HUDEP-2 (cell line): ENCODE results near the gene RUFY1.
"Not testable (repeated sequence)": the region's sequence is repeated elsewhere in the genome, so short reads cannot be mapped to it uniquely, and the experiment has no call there.

ENCODE experiments used
- DNase-seq, 76 experiments: peaks; one replicate each; lab custom pipeline; 2025; ENCODE audit not compliant: unreplicated experiment in 76 of 76; lab: John Stamatoyannopoulos, UW

Gene RUFY1

GRCh38 chr5:179550511-179551342 is at the start of gene RUFY1:
Gene RUFY1 (plus strand): TSS chr5:179550554. CDS start chr5:179550570, 16 bp downstream.
- peak in 65 of 76 experiments; percentile 26 to 88 (median 66) for DNase-seq

DNA sequence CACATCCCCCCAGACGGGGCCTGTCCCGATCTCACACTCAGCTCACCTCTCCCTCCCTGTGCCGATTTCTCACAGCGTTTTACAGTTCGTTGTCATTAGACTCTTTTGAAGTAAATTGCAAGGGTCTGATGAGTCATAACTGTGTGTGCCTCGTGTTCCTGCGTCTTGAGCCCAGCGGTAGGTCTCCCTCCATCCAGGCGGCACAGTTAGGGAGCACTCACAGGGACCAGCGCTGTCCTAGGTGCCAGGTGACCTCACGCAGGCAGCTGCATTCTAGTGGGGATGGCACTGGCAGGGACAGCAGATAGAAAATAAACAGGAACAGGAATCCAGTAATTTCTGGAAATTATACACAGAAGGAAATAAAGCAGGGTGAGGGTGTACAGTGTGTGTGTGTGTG is 48.4 kb upstream of the RUFY1 start:
- not testable (repeated sequence) for DNase-seq

GRCh38 chr5:179502420-179502819 is 47.9 kb upstream of the RUFY1 start:
- DNase-seq = not testable (repeated sequence)

DNA sequence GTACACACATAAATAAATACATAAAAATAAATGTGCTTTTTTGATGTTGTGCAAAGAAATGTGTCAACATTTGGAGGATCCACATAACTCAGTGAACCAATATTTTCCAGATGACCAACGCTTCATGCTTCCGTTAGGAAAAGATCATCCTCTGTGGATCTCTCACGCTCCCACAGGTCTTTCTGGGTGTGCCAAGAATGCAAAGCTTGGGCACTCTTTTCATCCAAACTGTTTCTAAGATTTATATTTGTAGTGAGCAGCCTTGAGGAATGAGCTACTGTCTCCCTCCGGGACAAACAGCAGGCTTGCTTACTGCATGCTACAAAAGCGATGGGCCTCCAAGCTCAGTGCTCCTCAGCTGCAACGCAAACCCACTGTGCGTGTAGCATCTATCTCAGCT is 46.2 kb upstream of the RUFY1 start:
- no peak for DNase-seq

DNA sequence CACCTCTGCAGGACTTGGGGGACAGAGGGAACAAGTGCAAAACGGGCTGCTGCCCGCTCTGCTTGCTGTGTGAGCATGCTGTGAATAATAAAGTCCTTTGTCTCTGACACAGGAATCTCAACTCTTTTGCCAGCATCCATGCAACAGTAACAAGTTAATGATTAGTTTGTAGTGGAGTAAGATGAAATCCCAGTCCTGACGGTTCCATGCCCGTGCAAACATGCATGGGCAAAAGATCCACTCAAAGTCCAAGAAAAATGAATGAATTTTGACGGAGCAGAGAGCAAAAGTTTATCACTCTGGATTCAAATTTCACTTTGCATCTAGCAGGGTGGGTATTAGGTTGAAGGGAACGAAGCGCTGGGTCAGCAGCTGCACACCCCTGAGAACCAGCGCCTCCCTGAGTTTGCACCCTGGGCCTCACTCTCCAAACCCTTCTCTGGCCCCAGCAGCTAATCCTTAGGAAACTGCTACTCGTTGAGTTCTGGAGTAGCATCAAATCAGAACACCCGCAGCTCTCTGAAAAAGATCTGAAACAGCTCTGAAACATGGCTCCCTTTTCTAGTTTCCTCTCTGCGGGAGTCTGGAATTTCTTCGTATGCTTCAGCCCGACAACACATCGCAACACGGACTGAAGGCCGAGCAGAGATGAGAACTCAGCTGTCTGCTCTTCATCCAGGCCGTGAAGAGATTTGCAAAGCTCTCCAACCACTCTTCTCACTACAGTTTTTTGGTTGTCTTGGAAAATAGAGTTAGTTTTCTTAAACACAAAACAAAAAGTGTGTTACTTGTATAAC is 45.6 kb upstream of the RUFY1 start:
- DNase-seq = no peak

DNA sequence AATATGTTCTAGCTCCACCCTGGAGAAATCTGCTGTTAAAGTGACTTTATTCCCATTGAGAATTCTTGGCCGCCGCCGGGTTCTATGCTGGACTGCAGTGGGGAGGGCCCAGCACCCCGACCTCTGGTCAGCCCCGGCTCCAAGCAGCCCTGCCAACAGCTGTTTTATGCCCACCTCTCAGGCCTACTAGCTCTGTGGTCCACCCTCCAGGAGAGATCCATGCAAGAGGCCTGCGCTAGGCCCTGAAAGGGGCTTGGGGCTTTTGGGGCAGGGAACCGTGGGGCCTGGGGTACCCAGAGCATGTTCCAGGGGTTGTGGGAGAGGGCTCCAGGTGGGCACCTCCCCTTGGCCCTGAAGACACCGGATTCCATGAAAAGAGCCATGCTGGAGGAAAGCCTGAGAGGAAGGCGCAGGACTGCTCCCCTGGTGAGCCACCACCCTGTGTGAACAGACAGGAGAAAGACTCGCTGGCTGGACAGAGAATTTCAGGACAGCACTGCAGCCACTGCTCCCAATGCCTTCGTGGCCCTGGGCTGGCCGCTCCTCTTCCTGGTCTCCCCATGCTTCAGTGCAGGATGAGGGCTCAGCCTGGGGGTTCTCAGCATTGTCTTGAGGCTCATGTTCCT is 44.6 kb upstream of the RUFY1 start:
- DNase-seq = no peak

DNA sequence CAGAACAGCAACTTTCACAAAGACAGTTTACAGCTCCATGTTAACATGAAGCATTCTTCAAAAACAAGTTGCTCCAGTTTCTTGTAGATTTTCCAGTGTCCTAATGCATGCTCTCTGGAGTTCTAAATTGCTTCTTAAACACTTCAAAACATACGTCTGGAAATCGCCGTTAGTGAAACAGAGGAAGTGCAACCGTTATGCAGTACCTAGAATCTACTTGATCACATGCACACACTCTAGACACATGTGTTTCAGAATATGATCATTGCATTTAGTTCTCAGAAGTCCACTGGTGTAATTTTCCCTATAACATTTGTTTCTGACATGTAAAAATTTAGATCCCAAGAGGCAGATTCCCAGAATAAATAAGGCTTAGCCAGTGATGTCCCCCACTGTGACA is 41.1 kb upstream of the RUFY1 start:
- no peak for DNase-seq

DNA sequence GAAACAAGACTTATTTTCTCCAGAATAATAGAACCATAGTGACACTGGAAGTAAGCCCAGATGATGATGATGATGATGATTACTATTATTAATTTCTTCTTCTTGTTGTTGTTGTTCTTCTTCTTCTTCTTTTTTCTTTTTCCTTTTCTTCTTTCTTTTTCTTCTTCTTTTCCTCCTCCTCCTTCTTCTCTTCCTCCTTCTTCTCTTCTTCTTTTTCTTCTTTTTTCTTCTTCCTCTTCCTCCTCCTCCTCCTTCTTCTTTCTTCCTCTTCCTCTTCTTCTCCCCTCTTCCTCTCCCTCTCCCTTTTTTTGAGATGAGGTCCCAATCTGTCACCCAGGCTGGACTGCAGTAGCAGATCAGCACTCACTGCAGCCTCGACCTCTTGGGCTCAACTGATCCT is 40.5 kb upstream of the RUFY1 start:
- no peak for DNase-seq

DNA sequence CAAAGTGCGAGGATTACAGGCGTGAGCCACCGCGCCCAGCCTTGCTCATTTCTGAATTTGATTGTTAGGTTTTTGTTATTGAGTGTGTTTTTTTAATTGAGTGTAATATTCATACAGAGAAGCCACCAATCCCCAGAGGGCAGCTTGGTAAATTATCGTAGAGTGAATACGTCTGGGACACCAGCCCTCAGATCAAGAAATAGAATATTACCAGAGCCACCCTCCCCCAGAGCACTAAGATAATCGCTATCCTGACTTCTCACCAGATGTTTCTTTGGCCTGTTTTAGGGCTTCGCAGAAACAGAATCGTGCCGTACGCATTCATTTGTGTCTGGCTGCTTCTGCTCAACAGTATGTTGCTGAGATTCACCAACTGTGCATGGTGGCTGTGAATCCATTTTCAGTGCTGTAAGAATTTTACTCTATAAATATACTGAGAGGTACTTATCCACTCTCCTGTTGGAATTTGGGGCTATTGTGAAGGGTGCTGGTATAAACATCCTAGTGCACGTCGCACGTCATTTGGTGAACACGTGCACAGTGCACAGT is 37.8 kb upstream of the RUFY1 start:
- no peak for DNase-seq

GRCh38 chr5:179515501-179515900 is 34.9 kb upstream of the RUFY1 start:
- not testable (repeated sequence) for DNase-seq

- DNase-seq = no peak
Observed at GRCh38 chr5:179516221-179516620, 34.1 kb upstream of the RUFY1 start.

DNA sequence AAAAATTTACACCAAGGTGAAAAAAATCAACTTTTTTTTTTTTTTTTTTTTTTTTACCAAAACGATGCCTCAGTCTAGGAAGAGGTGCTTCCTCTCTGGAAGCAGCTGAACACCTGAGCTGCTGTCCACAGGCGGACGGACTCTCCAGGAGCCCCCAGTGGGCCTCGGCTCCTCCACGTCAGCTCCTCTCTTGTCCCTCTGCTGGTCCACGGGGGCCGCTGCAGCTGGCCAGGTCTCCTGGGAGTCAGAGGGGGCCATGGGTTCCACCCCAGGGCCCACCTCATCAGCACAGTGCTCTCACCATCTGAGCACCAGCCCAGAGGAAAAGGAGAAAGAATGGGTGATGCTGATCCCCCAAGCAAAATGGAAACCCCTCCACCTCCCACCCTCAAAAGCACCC is 32.6 kb upstream of the RUFY1 start:
- DNase-seq = not testable (repeated sequence)

DNA sequence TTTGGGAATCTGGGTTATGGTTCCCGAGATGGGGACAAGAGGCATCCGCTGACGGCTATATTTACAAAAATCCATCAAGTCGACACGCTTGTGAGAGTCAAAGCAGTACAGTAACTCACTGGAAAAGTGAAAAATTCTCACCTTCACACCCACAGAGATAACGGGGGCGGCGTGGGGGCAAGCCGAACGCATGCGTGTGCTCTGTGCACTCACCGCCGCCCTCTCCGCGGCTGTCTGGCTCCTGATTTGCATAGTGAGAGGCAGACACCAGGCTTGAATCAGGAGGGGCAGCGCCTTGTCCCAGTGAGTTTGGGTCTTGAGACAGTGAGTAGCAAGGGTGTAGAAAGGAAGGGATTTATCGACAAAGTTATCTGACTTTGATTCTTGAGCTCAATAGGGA is 32.0 kb upstream of the RUFY1 start:
- not testable (repeated sequence) for DNase-seq

DNA sequence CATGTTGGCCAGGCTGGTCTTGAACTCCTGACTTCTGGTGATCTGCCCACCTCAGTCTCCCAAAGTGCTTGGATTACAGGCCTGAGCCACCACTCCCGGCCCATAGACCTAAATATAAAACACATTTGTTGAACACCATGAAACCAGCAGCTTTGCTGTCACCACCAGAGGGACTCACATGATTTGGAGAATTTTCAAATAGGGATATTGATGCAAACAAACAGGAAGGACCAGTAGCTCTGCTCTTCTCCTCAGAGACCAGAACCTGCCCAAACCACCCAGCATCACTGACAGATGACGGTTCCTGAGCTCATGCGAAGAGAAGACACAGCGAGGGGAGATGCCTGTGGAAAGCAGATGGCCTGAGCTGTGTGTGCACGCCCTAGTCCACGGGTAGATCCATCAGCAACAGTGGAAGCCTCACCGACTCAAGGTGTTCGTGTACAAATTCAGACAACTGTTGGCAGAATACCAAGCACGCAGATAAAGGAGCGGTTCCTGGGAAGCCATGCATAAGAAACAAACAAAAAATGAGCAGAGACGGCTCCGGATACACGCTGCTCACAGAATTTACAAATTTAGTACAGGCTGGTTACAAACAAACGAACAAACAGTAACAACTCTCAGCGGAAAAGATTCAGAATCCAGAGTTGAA is 30.8 kb upstream of the RUFY1 start:
- DNase-seq = not testable (repeated sequence)

GRCh38 chr5:179522107-179522506 is 28.2 kb upstream of the RUFY1 start:
- DNase-seq = not testable (repeated sequence)

DNA sequence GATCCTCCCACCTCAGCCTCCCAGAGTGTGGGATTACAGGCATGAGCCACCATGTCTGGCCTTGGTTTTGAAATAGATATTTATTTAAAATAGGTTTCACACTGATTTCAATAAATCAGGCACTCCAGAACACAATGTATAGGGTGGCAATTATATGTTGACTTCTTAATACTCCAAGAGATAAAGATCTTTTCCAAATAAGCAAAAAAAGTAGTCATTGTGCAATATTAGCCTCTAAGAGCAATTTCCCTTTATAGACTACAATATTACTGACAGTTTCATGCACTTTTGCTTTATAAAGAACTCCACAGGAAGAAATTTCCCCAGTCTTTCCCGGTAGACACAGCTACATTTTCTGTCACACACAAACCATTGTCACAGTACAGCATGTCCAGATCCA is 23.4 kb upstream of the RUFY1 start:
- DNase-seq = no peak

GRCh38 chr5:179530069-179530998 is 20.0 kb upstream of the RUFY1 start:
- peak in 67 of 76 experiments; percentile 16 to 81 (median 63) for DNase-seq

DNA sequence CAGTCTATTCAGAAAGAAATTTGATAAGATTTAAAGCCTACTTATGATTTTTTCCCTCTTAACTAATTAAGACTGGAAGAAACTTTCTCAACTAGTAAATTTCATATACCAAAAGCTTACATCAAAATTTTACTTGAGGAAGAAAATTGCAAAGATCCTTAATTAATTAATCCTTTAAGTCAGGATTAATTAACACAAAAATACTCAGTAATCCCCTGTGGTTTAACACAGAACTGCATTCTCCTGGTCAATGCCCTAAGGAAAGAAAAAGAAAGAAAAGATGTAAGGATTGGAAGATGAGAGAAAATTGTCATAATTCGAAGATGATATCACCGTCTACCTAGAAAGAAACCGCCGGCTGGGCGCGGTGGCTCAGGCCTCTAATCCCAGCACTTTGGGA is 17.3 kb upstream of the RUFY1 start:
- no peak for DNase-seq

GRCh38 chr5:179533907-179534306 is 16.4 kb upstream of the RUFY1 start:
- DNase-seq = no peak
